Measurements from ENCODE around the gene IGSF5. TPM values are rescaled to one million over a fixed set of nuclear protein-coding genes. Genes with fewer than 3 reads are reported as not detected.
A peak's percentile ranks its signal among the peaks of the same experiment; 100 is the strongest.

IGSF5 gene
- total and polyA plus RNA-seq, 12 donors, result 1.2 to 6.2 (median 4.4) TPM

- H3K27me3 ChIP-seq, result no peaks in the 10 kb centered on the region
- no peak for TF ChIP-seq CTCF (IDR thresholded peaks at IDR 0.05)
- H3K9me3 ChIP-seq, result no peaks in the 10 kb centered on the region
- no peaks in the 10 kb centered on the region for H3K36me3 ChIP-seq
- intact Hi-C loops (cut with DNase I), result no loop called here
- no peak overlapping the region for H3K27ac ChIP-seq
- WGBS, 2 donors, result 72 to 90% methylated on average over 1 of the region's 1 CpG
- H3K4me3 ChIP-seq, result no peak overlapping the region
- DNase-seq (no peak), ATAC-seq (no peak)
- H3K4me1 ChIP-seq, result no peaks in the 10 kb centered on the region
Measured at GRCh38 chr21:39775816-39776215, 30.8 kb downstream of the IGSF5 start.

GRCh38 chr21:39776589-39776988 lies 31.6 kb downstream of the IGSF5 start:
- intact Hi-C loops (cut with DNase I), result no loop called here
- WGBS, 2 donors, result 25 to 29% methylated on average over 3 of the region's 3 CpGs
- H3K4me3 ChIP-seq, result no peak overlapping the region
- H3K27ac ChIP-seq, result no peak overlapping the region
- H3K4me1 ChIP-seq, result no peaks in the 10 kb centered on the region
- no peaks in the 10 kb centered on the region for H3K27me3 ChIP-seq
- DNase-seq (no peak), ATAC-seq (no peak)
- no peaks in the 10 kb centered on the region for H3K9me3 ChIP-seq
- no peaks in the 10 kb centered on the region for H3K36me3 ChIP-seq
- TF ChIP-seq CTCF (IDR thresholded peaks at IDR 0.05), result no peak

GRCh38 chr21:39781331-39781730 lies 36.3 kb downstream of the IGSF5 start:
- Histone ChIP-seq H3K4me3 (no peak overlapping the region), H3K27me3 (no peaks in the 10 kb centered on the region), H3K36me3 (no peaks in the 10 kb centered on the region), H3K4me1 (no peaks in the 10 kb centered on the region), H3K27ac (no peak overlapping the region), H3K9me3 (no peaks in the 10 kb centered on the region)
- DNase-seq (no peak), ATAC-seq (no peak)
- WGBS, 2 donors, result 90 to 94% methylated on average over 3 of the region's 3 CpGs
- intact Hi-C loops (cut with DNase I), result loop anchor here in 1 of 10 donors (10.0 kb wide), 1 partner anchor 343 kb away; no protein-coding TSS in a partner anchor
- TF ChIP-seq CTCF (IDR thresholded peaks at IDR 0.05), result no peak

GRCh38 chr21:39788383-39788782 lies 43.4 kb downstream of the IGSF5 start:
- peak; percentile 98 to 100 (median 99) for ATAC-seq
- Histone ChIP-seq H3K4me1 (peaks cover 0 to 20% (median 0%) of the 10 kb centered on the region in 9 donors), H3K27ac (peak overlapping the region in 8 of 10 donors; percentile 8 to 72 (median 34)), H3K4me3 (peak overlapping the region in 8 of 10 donors; percentile 6 to 49 (median 36)), H3K9me3 (no peaks in the 10 kb centered on the region), H3K27me3 (no peaks in the 10 kb centered on the region), H3K36me3 (no peaks in the 10 kb centered on the region)
- TF ChIP-seq CTCF (IDR thresholded peaks at IDR 0.05), result peak; percentile 51 to 89 (median 78)
- DNase-seq, result peak; percentile 72 to 82
- WGBS, 2 donors, result 3 to 4% methylated on average over 9 of the region's 9 CpGs
- intact Hi-C loops (cut with DNase I), result loop anchor here in 9 of 10 donors (1.0 to 10.0 kb wide), 4 partner anchors 332 to 336 kb away; no protein-coding TSS in a partner anchor
